Activated CD8-positive, alpha-beta memory T cell treated with anti-CD3 and anti-CD28 coated beads, Interleukin-2, amount 50 U/mL, for 48 hours (primary cell): ENCODE results near the gene CATSPER3.

Experiments used
- DNase-seq: peaks from one replicate; pipeline ENCODE4 v3.0.0-alpha.2; 2020

CATSPER3 gene

GRCh38 chr5:135046661-135047346 is 79.1 kb downstream of the CATSPER3 start:
- no peak for DNase-seq

DNA sequence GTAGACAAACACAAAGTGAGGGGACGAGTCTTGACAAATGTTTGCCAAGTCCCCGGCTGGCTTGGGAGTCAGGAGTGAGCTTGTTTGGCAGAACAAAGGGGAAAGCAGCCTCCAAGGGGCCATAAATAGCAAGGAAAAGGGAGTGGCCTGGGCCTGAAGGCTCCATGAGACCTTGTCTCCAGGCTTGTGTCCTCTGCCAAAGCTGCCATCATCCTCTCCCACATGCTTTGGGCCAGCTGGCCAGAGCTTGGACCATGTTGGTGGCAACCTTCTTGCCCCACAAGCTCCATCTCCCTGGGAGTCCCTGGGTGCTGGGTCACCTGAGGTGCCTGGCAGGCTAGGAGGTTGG is 79.6 kb downstream of the CATSPER3 start:
- DNase-seq, result no peak

- DNase-seq, result no peak
Measured at GRCh38 chr5:135048286-135048685, 80.6 kb downstream of the CATSPER3 start.

- no peak for DNase-seq
Measured at GRCh38 chr5:135048930-135049329, 81.2 kb downstream of the CATSPER3 start.

GRCh38 chr5:135050244-135050767 is 82.6 kb downstream of the CATSPER3 start:
- DNase-seq, result no peak

- DNase-seq, result no peak
Measured at GRCh38 chr5:135051399-135051798, 83.7 kb downstream of the CATSPER3 start.

DNA sequence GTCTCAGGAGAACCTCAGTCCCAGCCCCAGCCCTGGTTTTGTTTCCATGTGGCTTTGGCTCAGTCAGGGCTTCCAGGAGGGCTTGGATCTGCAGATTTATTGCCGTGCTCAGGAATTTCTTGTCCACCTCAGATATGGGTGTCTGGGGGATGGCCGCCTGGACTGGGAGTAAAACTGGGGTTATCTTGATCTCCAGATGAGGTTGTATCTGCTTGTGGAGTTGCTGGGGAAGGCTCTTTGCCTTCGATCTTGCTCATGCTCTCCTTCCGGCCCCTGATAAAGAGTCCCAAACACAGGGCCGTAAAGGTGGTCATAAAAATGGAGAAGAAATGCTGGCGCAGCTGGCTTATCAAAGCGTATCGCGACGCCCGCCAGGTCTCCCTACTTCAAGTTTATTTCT is 84.2 kb downstream of the CATSPER3 start:
- no peak for DNase-seq

- no peak for DNase-seq
Measured at GRCh38 chr5:135052511-135053145, 84.9 kb downstream of the CATSPER3 start.

DNA sequence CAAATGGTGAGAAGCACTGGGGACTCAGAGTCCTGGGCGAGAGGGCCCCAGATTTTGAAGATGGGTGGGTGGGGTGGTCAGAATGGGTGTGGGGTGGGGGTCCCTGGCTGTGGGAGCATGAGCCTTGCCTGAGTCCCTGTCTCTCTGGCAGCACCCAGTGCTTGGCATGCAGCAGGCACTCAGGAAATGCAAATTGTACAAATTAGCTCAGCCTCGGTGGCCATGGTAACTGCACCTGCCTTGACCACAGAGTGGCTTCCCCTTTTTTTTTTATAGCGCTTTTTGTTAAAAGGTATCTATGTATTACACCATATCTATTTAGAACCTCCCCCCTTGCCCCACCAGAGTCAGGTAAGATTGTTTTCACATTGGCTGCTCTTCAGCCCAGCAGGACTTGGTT is 85.6 kb downstream of the CATSPER3 start:
- DNase-seq, result no peak

DNA sequence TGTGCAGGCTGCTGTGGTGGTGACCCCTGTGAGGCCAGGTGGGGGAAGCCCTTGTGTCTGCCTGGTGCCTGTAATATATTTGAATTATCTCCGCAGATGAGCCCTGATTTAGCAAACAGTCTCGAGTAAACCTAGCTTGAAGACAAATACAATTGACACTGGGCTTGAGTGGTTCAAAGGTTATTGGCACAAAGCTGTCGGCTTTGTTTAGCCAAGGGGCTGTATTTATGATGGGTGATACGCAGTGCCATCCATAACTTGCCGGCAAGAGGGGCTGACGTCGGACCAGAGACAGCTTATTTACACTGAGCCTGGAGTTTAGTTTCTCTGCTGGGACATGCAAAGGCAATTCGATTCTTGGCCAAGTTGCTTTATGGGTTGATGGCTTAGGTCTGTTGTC is 86.3 kb downstream of the CATSPER3 start:
- DNase-seq, result no peak

- no peak for DNase-seq
Measured at GRCh38 chr5:135054546-135054945, 86.8 kb downstream of the CATSPER3 start.

DNA sequence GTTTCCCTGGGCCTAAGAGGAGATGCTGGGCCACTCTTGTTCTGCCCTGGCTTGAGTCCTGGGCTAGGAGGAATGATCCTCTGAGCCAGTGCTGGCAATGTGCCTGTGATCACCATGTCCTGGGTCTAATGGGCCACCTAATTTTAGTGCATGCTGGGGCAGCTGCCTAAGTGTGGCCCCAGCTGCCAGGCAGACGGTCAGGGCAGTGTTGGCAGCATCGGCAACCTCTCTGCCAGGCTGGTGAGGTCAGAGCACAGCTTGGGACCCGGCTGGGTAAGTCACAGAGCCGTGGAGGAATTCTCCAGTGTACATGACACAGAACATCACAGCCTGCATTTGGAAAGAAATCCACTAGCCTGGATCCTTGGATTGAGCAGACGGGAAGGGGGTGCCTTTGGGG is 87.7 kb downstream of the CATSPER3 start:
- no peak for DNase-seq

GRCh38 chr5:135056316-135057030 is 88.8 kb downstream of the CATSPER3 start:
- DNase-seq, result no peak

- no peak for DNase-seq
Measured at GRCh38 chr5:135057233-135057632, 89.5 kb downstream of the CATSPER3 start.

DNA sequence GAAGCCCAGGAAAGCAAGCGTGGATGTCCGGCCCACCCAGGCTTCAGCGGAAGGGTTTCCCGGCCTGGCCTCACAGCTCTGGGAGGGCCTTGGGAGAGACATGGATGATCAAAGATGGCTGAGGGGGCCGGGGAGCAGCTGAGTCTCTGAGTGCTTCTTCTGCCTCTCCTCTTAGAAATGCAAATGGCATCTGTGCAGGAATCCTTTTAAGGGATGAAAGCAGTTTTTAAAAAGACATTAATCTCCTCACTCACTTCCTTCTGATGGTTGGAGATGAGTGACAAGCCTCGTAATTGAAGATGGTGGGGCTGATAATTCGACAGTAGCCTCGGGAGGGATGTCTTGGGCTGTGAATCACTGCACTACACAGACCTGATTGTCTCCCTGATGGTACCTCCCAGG is 90.6 kb downstream of the CATSPER3 start:
- no peak for DNase-seq

GRCh38 chr5:135059000-135059923 is 91.6 kb downstream of the CATSPER3 start:
- DNase-seq, result no peak

- no peak for DNase-seq
Measured at GRCh38 chr5:135060021-135060420, 92.3 kb downstream of the CATSPER3 start.

GRCh38 chr5:135061001-135061400 is 93.3 kb downstream of the CATSPER3 start:
- DNase-seq, result no peak
